CD14-positive monocyte (primary cell): ENCODE data around the gene DOCK4. TPM values are rescaled to one million over a fixed set of nuclear protein-coding genes. Genes with fewer than 3 reads are reported as not detected.

Experiments
- DNase-seq, 3 donors: peaks; one replicate each; pipeline ENCODE4 v3.0.0-alpha.2; 2011 to 2022
- H2AFZ ChIP-seq: 2 replicates; pipeline ENCODE4 v1.6.0; 2012; ENCODE audit warnings: mild to moderate bottlenecking, low read depth, low read length, inconsistent platforms; ENCODE audit not compliant: insufficient read depth, poor library complexity, severe bottlenecking
- H3K27ac ChIP-seq, 2 donors: 1 replicate in 1 of 2; 2 replicates in 1 of 2; pipeline ENCODE4 v1.5.1; 2012 to 2013; ENCODE audit warnings: low read length in 2 of 2, control low read depth in 1 of 2, inconsistent platforms in 1 of 2, low read depth in 1 of 2, mild to moderate bottlenecking in 1 of 2
- H3K27me3 ChIP-seq, 2 donors: one replicate each; pipeline versions ENCODE4 v1.6.0 to v1.6.1; 2011 to 2013; ENCODE audit warnings: low read length in 2 of 2; ENCODE audit not compliant: control insufficient read depth in 2 of 2, insufficient read depth in 2 of 2
- H3K36me3 ChIP-seq, 2 donors: replicated peaks in 1 of 2; 1 replicate in 1 of 2; 2 replicates in 1 of 2; pipeline versions ENCODE4 v1.5.1 to v1.6.1; 2012 to 2013; ENCODE audit warnings: low read length in 2 of 2, control low read depth in 1 of 2, inconsistent platforms in 1 of 2, mild to moderate bottlenecking in 1 of 2; ENCODE audit not compliant: insufficient read depth in 2 of 2, control insufficient read depth in 1 of 2
- H3K4me1 ChIP-seq, 2 donors: 1 replicate in 1 of 2; 2 replicates in 1 of 2; pipeline versions ENCODE4 v1.5.1 to v1.6.1; 2012 to 2013; ENCODE audit warnings: low read length in 2 of 2, control low read depth in 1 of 2, inconsistent platforms in 1 of 2, mild to moderate bottlenecking in 1 of 2, moderate library complexity in 1 of 2; ENCODE audit not compliant: insufficient read depth in 2 of 2, control insufficient read depth in 1 of 2
- H3K4me2 ChIP-seq: replicated peaks from 2 replicates; pipeline ENCODE3; 2012; ENCODE audit warnings: low read length, moderate library complexity, mild to moderate bottlenecking; ENCODE audit not compliant: poor library complexity, severe bottlenecking; ENCODE audit errors: extremely low read depth
- H3K4me3 ChIP-seq, 3 experiments: fragments of 200-600 bp in 1 of 3; sonication (generic) in 1 of 3; replicated peaks in 1 of 3; 1 replicate in 2 of 3; 2 replicates in 1 of 3; pipeline ENCODE4 v1.5.1; 2011 to 2013; ENCODE audit warnings: low read length in 3 of 3, mild to moderate bottlenecking in 3 of 3, control low read depth in 2 of 3, low read depth in 2 of 3, inconsistent platforms in 1 of 3, moderate library complexity in 1 of 3
- H3K79me2 ChIP-seq: 2 replicates; pipeline ENCODE4 v1.6.0; 2012; ENCODE audit warnings: mild to moderate bottlenecking, control low read depth, inconsistent platforms, low read length, moderate library complexity; ENCODE audit not compliant: insufficient read depth
- H3K9ac ChIP-seq: 2 replicates; pipeline ENCODE4 v1.6.0; 2017; ENCODE audit warnings: low read length, mild to moderate bottlenecking; ENCODE audit not compliant: insufficient read depth, poor library complexity, severe bottlenecking
- H3K9me3 ChIP-seq, 2 donors: replicated peaks in 1 of 2; 1 replicate in 1 of 2; 2 replicates in 1 of 2; pipeline versions ENCODE4 v1.5.1 to v1.6.1; 2012 to 2013; ENCODE audit warnings: low read length in 2 of 2, control low read depth in 1 of 2; ENCODE audit not compliant: control insufficient read depth in 1 of 2, insufficient read depth in 1 of 2
- H4K20me1 ChIP-seq: 2 replicates; pipeline ENCODE4 v1.6.0; 2012; ENCODE audit warnings: mild to moderate bottlenecking, low read length, control low read depth, moderate library complexity; ENCODE audit not compliant: insufficient read depth
- H3K27ac Mint-ChIP-seq, 7 donors: one replicate each; pipeline ENCODE4 v1.8.0; 2020; ENCODE audit warnings: mild to moderate bottlenecking in 7 of 7, mixed read lengths in 7 of 7, moderate library complexity in 6 of 7, inconsistent platforms in 2 of 7
- H3K27me3 Mint-ChIP-seq, 3 donors: one replicate each; pipeline ENCODE4 v1.8.0; 2021 to 2022; ENCODE audit warnings: low read depth in 3 of 3, mild to moderate bottlenecking in 3 of 3, mixed read lengths in 3 of 3, moderate library complexity in 3 of 3, inconsistent platforms in 1 of 3
- H3K36me3 Mint-ChIP-seq, 2 donors: one replicate each; pipeline ENCODE4 v1.8.0; 2020; ENCODE audit warnings: mixed read lengths in 2 of 2, inconsistent platforms in 1 of 2, mild to moderate bottlenecking in 1 of 2
- H3K4me1 Mint-ChIP-seq: one replicate; pipeline ENCODE4 v1.8.0; 2020; ENCODE audit warnings: mild to moderate bottlenecking, mixed read lengths
- H3K4me3 Mint-ChIP-seq, 2 donors: one replicate each; pipeline ENCODE4 v1.8.0; 2020; ENCODE audit warnings: mild to moderate bottlenecking in 2 of 2, mixed read lengths in 2 of 2, moderate library complexity in 1 of 2
- H3K9me3 Mint-ChIP-seq, 7 donors: one replicate each; pipeline ENCODE4 v1.8.0; 2020 to 2022; ENCODE audit warnings: mixed read lengths in 7 of 7, mild to moderate bottlenecking in 6 of 7, moderate library complexity in 6 of 7, inconsistent platforms in 2 of 7
- WGBS: methylation state at CpG from one replicate; pipeline ENCODE4 v1.1.5; 2013; ENCODE audit warnings: missing lambda C conversion rate; ENCODE audit not compliant: insufficient coverage; 5-methylcytosine and 5-hydroxymethylcytosine counted together
- intact Hi-C, 2 donors: fragments of 100-400 bp; cut with micrococcal nuclease; formaldehyde crosslinking; loops; one replicate each; pipeline versions ENCODE4 v1.15.0 to v1.15.1; 2023
- polyA plus RNA-seq, 3 donors: library from polyadenylated mRNA; depleted of rRNA in 1 of 3; unstranded in 2 of 3; stranded (reverse) in 1 of 3; fragments of 300-500 nt in 2 of 3; fragments of >200 nt in 1 of 3; fragmentation: Illumina TruSeq in 2 of 3; gene quantifications; 1 replicate in 2 of 3; 2 replicates in 1 of 3; pipeline ENCODE4 v1.2.3, GENCODE V29; 2012 to 2021
- TF ChIP-seq, protein P1 (sequence below): fragments of 200-600 bp; IDR thresholded peaks from one replicate; pipeline ENCODE4 v1.8.0; 2022; ENCODE audit warnings: antibody characterized with exemption, mild to moderate bottlenecking

DOCK4 gene
- polyA plus RNA-seq, 3 donors, result 1.3 to 5.0 (median 2.7) TPM

DNA sequence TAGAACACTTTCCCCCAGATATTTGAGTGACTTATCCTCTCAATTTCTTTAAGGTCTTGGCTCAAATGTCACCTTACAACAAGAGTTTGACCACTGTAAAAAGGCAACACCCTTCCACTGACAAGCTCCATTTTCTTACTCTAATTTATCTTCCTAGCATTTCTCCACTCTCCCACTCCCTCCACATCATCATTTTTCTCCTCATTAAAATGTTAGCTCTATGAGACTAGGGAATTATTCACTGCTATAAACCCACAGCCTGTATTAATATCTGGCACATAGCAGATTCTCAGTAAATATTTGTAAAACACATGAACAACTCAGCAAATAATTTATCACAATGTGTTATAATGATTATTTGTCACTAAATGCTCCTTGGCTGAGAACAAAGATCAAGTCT is 161.0 kb downstream of the DOCK4 start:
- DNase-seq, result no peak
- TF ChIP-seq, protein P1, sequence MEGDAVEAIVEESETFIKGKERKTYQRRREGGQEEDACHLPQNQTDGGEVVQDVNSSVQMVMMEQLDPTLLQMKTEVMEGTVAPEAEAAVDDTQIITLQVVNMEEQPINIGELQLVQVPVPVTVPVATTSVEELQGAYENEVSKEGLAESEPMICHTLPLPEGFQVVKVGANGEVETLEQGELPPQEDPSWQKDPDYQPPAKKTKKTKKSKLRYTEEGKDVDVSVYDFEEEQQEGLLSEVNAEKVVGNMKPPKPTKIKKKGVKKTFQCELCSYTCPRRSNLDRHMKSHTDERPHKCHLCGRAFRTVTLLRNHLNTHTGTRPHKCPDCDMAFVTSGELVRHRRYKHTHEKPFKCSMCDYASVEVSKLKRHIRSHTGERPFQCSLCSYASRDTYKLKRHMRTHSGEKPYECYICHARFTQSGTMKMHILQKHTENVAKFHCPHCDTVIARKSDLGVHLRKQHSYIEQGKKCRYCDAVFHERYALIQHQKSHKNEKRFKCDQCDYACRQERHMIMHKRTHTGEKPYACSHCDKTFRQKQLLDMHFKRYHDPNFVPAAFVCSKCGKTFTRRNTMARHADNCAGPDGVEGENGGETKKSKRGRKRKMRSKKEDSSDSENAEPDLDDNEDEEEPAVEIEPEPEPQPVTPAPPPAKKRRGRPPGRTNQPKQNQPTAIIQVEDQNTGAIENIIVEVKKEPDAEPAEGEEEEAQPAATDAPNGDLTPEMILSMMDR, result no peak
- H3K27me3 ChIP-seq, result no peaks in the 10 kb centered on the region
- H3K9ac ChIP-seq, result no peak overlapping the region
- Mint-ChIP-seq H3K9me3 (peaks cover 3 to 12% (median 7%) of the 10 kb centered on the region in 7 donors), H3K27ac (no peak overlapping the region), H3K4me3 (no peak overlapping the region), H3K4me1 (no peaks in the 10 kb centered on the region), H3K27me3 (peaks cover 0 to 4% (median 0%) of the 10 kb centered on the region in 3 donors), H3K36me3 (no peaks in the 10 kb centered on the region)
- peaks cover 0 to 4% of the 10 kb centered on the region in 2 donors for H3K9me3 ChIP-seq
- no peak overlapping the region for H3K4me3 ChIP-seq
- H3K4me1 ChIP-seq, result no peaks in the 10 kb centered on the region
- no peak overlapping the region for H2AFZ ChIP-seq
- no peak overlapping the region for H3K4me2 ChIP-seq
- no peaks in the 10 kb centered on the region for H3K79me2 ChIP-seq
- H3K27ac ChIP-seq, result no peak overlapping the region
- no peaks in the 10 kb centered on the region for H3K36me3 ChIP-seq
- H4K20me1 ChIP-seq, result no peaks in the 10 kb centered on the region
- intact Hi-C loops, result no loop called here

DNA sequence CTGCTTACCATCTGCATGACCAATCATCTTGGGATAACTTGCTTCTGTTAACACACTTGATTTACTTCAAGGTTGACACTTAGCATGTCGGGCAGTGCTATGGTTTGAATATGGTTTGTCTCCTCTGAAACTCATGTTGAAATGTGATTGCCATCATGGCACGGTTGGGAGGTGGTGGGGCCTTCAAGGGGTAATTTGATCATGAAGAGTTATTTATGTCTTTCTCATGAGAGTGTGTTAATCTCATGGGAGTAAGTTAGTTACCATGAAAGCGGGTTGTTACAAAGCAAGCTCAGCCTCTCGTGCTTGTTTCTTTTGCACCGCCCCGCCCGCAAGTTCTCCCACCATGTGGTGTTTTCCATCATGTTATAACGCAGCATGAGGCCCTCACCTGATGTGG is 163.6 kb downstream of the DOCK4 start:
- intact Hi-C loops, result no loop called here
- H3K36me3 ChIP-seq, result no peaks in the 10 kb centered on the region
- peaks cover 0 to 2% of the 10 kb centered on the region in 2 donors for H3K9me3 ChIP-seq
- WGBS, result 100% methylated on average over 7 of the region's 8 CpGs
- H3K27ac ChIP-seq, result no peak overlapping the region
- Mint-ChIP-seq H3K36me3 (no peaks in the 10 kb centered on the region), H3K4me3 (no peak overlapping the region), H3K9me3 (peaks cover 0 to 13% (median 7%) of the 10 kb centered on the region in 7 donors), H3K27ac (no peak overlapping the region), H3K27me3 (peaks cover 0 to 4% (median 2%) of the 10 kb centered on the region in 3 donors), H3K4me1 (no peaks in the 10 kb centered on the region)
- no peaks in the 10 kb centered on the region for H3K79me2 ChIP-seq
- H2AFZ ChIP-seq, result no peak overlapping the region
- no peak overlapping the region for H3K4me3 ChIP-seq
- H4K20me1 ChIP-seq, result no peaks in the 10 kb centered on the region
- no peaks in the 10 kb centered on the region for H3K27me3 ChIP-seq
- TF ChIP-seq, protein P1, result no peak
- DNase-seq, result no peak
- no peak overlapping the region for H3K9ac ChIP-seq
- H3K4me2 ChIP-seq, result no peak overlapping the region
- no peaks in the 10 kb centered on the region for H3K4me1 ChIP-seq
